GM12891 (cell line): ENCODE results near the gene MOCS1.

Source experiments
- DNase-seq: peaks from one replicate; pipeline ENCODE4 v3.0.0; 2011; ENCODE audit warnings: low spot score; ENCODE audit not compliant: insufficient read length
- FAIRE-seq: peaks from 2 replicates; lab custom pipeline; 2011; peaks lifted over from hg19 to GRCh38; lab: Jason Lieb, UNC
- PAX5 ChIP-seq: IDR thresholded peaks from 2 replicates; pipeline ENCODE4 v1.6.1; 2011; ENCODE audit warnings: low read length, moderate library complexity, mild to moderate bottlenecking; ENCODE audit not compliant: insufficient read depth, severe bottlenecking
- POLR2A ChIP-seq: IDR thresholded peaks from 2 replicates; pipeline ENCODE4 v1.6.1; 2011; ENCODE audit warnings: low read depth, low read length, control low read depth
- POLR2AphosphoS5 ChIP-seq: IDR thresholded peaks from 2 replicates; pipeline ENCODE4 v1.6.1; 2011; ENCODE audit warnings: low read depth, low read length, control low read depth
- POU2F2 ChIP-seq: IDR thresholded peaks from 2 replicates; pipeline ENCODE4 v1.6.1; 2011; ENCODE audit warnings: low read depth, mild to moderate bottlenecking, control low read depth, low read length, moderate library complexity
- SPI1 ChIP-seq: IDR thresholded peaks from 2 replicates; pipeline ENCODE4 v1.6.1; 2011; ENCODE audit warnings: low read depth, low read length, control low read depth
- TAF1 ChIP-seq: IDR thresholded peaks from 2 replicates; pipeline ENCODE4 v1.6.1; 2011; ENCODE audit warnings: low read depth, low read length, control low read depth

MOCS1 gene

DNA sequence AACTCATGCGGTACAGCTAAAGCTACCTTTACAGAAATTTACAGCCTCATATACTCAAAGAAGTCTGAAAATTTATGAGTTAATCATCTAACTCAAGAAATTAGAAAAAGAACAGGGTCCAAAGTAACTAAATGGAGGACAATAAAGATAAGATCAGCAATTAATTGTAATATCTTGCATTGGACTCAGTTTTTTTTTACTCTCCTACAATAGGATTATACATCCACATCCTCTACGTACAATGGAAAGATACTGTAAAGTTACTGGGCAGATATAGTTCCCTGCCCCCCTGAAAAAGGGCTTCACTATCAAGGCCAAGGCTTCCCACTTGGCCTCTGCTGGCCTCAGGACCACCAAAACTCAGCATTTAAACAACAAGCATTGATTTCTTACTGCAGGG, 31.5 kb upstream of the MOCS1 start:
- DNase-seq (no peak), FAIRE-seq (no peak)
- no peak for TF ChIP-seq PAX5
- TF ChIP-seq POLR2AphosphoS5 = no peak
- TF ChIP-seq POU2F2 = no peak
- no peak for TF ChIP-seq SPI1
- no peak for TF ChIP-seq POLR2A
- no peak for TF ChIP-seq TAF1

GRCh38 chr6:39964530-39964929, 30.3 kb upstream of the MOCS1 start:
- TF ChIP-seq POU2F2 (no peak), TAF1 (no peak), POLR2A (no peak), PAX5 (no peak), POLR2AphosphoS5 (no peak), SPI1 (no peak)
- DNase-seq (no peak), FAIRE-seq (no peak)

- DNase-seq (no peak), FAIRE-seq (no peak)
- TF ChIP-seq TAF1 (no peak), POLR2AphosphoS5 (no peak), SPI1 (no peak), POU2F2 (no peak), POLR2A (no peak)
Observed at GRCh38 chr6:39964094-39964493, 29.8 kb upstream of the MOCS1 start.

GRCh38 chr6:39962831-39963230, 28.6 kb upstream of the MOCS1 start:
- TF ChIP-seq PAX5 = no peak
- no peak for TF ChIP-seq POLR2AphosphoS5
- TF ChIP-seq POLR2A = no peak
- TF ChIP-seq POU2F2 = no peak
- no peak for TF ChIP-seq SPI1
- TF ChIP-seq TAF1 = no peak
- FAIRE-seq (no peak), DNase-seq (no peak)

DNA sequence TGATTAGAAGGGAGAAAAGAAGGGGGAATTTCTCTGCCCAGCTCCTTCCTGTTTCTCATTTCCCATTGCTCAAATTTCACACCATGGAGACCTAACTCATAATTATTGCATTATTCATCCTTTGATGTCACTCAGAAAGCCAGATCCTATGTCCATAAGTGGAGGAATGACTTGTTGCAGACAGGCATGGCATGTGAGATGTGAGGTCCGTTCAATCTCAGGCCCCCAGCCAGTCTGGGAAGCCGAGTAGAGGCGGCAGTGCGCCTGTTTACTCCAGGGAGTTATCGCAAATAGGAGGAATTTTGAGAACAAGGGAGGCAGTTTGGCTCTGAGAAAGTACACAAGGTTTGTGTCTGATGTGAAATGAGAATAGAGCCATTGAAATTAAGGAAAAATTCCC, 26.9 kb upstream of the MOCS1 start:
- FAIRE-seq (no peak), DNase-seq (no peak)
- TF ChIP-seq TAF1 (no peak), POLR2A (no peak), POU2F2 (no peak), PAX5 (no peak), SPI1 (no peak), POLR2AphosphoS5 (no peak)

DNA sequence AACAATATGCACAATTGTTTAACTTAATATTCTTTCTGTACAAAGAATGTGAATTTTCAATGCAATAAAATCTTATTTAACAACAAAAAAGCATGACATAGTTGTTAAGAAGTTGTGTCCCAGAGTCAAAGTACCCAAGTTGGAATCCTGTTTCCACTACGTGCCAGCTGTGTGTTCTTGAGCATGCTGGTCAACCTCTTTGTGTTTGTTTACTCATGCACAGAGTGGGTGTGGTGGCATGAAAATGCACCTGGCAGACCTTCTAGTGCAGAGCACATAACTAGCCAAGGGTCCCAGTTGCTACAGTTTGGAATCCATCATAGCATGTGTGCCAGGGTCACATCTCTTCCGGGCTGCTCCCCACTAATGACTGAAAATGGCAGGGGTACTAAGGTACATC, 24.7 kb upstream of the MOCS1 start:
- FAIRE-seq (no peak), DNase-seq (no peak)
- TF ChIP-seq POLR2AphosphoS5 (no peak), SPI1 (no peak), POU2F2 (no peak), PAX5 (no peak), TAF1 (no peak), POLR2A (no peak)

DNA sequence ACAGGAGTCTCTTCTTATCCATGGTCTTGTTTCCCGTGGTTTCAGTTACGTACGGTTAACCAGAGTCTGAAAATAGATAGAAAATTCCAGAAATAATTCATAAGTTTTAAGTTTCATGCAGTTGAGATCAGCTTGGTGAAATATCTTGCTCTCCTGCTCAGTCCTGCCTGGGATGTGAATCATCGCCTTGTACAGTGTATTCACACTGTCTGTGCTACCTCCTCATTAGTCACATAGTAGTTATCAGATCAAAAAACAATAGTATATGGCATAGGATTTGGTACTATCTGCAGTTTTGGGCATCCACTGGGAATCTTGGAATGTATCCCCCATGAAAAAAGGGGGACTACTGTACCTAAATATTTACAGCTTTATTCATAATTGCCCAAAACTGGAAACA, 22.7 kb upstream of the MOCS1 start:
- DNase-seq (no peak), FAIRE-seq (no peak)
- TF ChIP-seq POLR2A (no peak), SPI1 (no peak), PAX5 (no peak), POLR2AphosphoS5 (no peak), POU2F2 (no peak), TAF1 (no peak)

DNA sequence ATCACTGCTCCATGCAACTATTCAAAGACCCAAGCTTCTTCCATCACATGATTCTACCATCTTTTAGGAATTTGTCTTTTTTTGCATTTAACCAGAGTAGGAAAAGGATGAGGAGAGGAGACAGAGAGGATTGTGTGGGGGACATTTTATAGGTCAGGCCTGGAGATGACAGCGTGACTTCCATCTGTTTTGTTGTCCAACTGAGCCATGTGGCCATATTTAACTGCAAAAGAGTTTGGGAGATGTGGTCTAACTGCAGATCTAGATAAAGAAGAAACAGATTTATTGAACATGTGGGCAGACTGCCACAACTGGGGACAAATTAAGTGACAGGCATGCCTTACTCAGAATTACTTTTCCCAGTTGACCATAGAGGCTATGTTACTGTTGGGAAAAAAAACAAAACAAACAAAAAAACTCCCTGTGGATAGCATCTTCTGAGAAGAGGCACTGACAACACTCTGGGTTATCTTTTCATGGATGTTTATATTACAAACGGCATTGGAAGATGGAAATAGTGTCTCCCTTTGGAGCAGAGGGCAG, 18.9 kb upstream of the MOCS1 start:
- DNase-seq = no peak
- FAIRE-seq = no peak
- TF ChIP-seq PAX5 (no peak), TAF1 (no peak), SPI1 (no peak), POLR2AphosphoS5 (no peak), POLR2A (no peak), POU2F2 (no peak)

- TF ChIP-seq POU2F2 = no peak
- no peak for TF ChIP-seq SPI1
- no peak for TF ChIP-seq PAX5
- TF ChIP-seq POLR2AphosphoS5 = no peak
- no peak for TF ChIP-seq POLR2A
- TF ChIP-seq TAF1 = no peak
- no peak for FAIRE-seq
- no peak for DNase-seq
Observed at GRCh38 chr6:39952167-39952566, 17.9 kb upstream of the MOCS1 start.

DNA sequence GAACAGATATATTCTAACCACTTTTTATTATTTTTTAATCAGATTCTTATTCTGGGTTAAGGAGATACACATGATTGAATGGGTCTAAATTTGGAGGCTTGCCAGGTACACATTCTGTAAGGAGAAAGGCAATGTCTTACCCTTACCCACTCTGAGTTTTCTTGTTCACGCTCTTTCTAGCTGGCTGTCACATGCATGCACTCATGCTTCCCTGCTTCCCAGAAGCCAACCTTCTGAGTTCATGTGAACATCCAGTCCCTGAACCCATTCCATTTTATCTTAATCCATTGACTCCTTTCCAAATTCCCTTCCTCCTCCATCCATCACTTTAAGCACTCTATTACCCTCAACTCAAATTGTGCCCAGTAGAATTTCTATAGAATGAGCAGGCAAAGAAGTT, 17.5 kb upstream of the MOCS1 start:
- no peak for TF ChIP-seq PAX5
- no peak for TF ChIP-seq TAF1
- no peak for TF ChIP-seq POLR2A
- TF ChIP-seq POLR2AphosphoS5 = no peak
- no peak for TF ChIP-seq SPI1
- no peak for TF ChIP-seq POU2F2
- DNase-seq = no peak
- FAIRE-seq = no peak
